ENCODE data around the gene C17orf58. TPM values are rescaled to one million over a fixed set of nuclear protein-coding genes. Genes with fewer than 3 reads are reported as not detected.

Gene C17orf58
- total RNA-seq, 1 experiment from 2014 or later, result 14.4 TPM

DNA sequence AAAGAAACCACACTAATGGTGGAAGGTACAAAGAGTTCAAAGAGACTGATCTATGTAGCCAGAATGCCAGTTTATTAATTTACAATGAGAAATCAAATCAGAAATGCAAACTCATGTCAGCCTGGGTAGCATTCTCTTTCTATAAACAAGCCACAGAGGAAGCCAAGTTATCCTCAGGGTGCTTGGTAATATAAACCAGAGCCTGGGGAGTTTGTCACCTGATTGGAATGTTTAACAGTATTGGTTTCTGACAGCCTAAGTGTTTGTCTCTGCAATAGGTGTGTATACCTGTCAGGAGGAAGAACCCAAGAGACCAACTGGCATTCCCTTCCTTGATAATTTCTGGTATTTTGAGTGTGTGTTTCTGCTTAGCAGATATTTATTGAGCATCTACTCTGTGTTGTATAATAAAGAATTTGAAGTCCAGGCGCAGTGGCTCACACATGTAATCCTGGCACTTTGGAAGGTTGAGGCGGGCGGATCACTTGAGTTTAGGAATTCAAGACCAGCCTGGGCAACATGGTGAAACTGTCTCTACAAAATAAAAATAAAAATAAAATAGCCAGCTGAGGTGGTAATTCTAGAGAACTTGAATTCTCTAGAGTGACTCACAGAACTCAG is 3.1 kb upstream of the C17orf58 start:
- DNase-seq, result no peak
- BruUV-seq (replicated peaks), result no TSS peak
- H3K9me3 ChIP-seq, result no peaks in the 10 kb centered on the region
- TF ChIP-seq, protein P1, sequence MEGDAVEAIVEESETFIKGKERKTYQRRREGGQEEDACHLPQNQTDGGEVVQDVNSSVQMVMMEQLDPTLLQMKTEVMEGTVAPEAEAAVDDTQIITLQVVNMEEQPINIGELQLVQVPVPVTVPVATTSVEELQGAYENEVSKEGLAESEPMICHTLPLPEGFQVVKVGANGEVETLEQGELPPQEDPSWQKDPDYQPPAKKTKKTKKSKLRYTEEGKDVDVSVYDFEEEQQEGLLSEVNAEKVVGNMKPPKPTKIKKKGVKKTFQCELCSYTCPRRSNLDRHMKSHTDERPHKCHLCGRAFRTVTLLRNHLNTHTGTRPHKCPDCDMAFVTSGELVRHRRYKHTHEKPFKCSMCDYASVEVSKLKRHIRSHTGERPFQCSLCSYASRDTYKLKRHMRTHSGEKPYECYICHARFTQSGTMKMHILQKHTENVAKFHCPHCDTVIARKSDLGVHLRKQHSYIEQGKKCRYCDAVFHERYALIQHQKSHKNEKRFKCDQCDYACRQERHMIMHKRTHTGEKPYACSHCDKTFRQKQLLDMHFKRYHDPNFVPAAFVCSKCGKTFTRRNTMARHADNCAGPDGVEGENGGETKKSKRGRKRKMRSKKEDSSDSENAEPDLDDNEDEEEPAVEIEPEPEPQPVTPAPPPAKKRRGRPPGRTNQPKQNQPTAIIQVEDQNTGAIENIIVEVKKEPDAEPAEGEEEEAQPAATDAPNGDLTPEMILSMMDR (IDR thresholded peaks at IDR 0.05; ENCODE audit: insufficient read depth in 1 of 2, low read depth in 1 of 2, low read length in 1 of 2, severe bottlenecking in 1 of 2, unreplicated experiment in 1 of 2), result no peak
- intact Hi-C loops (cut with micrococcal nuclease; ENCODE audit: unreplicated experiment), result no loop called here
- ChIA-PET POLR2A (no interaction called here), CTCF (no interaction called here)
- no peaks in the 10 kb centered on the region for H3K27me3 ChIP-seq (replicated peaks; ENCODE audit: control insufficient read depth, insufficient read depth, low read length)
- no peak overlapping the region for H3K4me3 ChIP-seq (ENCODE audit: low read depth, low read length)
- Mint-ChIP-seq H3K4me3 (ENCODE audit: unreplicated experiment) (no peak overlapping the region), H3K36me3 (ENCODE audit: insufficient read depth, unreplicated experiment) (no peaks in the 10 kb centered on the region), H3K9me3 (ENCODE audit: unreplicated experiment) (no peaks in the 10 kb centered on the region), H3K27me3 (ENCODE audit: insufficient read depth, unreplicated experiment) (no peaks in the 10 kb centered on the region), H3K4me1 (ENCODE audit: low read depth, unreplicated experiment) (peaks cover 11% of the 10 kb centered on the region), H3K27ac (ENCODE audit: unreplicated experiment) (no peak overlapping the region)
- no peaks in the 10 kb centered on the region for H3K36me3 ChIP-seq (ENCODE audit: control insufficient read depth, insufficient read depth, low read length)
- peaks cover 6% of the 10 kb centered on the region; the same call in 1 of the 2 replicates for H3K4me1 ChIP-seq

DNA sequence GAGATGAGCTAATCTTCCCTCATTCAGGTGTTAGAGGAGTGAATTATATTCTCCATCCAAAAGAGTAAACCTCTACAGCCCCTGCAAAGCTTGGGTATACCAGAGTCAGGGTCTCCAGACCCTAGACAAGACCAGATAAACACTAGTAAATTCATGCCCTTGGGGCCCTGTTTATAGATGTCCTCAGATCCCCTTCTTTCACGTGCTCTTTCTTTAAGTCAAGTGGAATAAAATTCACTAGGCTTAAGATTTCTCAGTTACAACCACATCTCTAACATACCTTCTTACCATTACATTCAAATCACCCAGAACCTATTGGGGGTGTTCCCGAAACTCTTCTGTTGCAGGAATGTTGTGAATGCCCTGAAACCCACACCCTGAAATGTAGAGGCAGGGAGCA is 2.2 kb upstream of the C17orf58 start:
- Histone ChIP-seq H3K4me1 (peaks cover 6% of the 10 kb centered on the region; the same call in 1 of the 2 replicates), H3K4me3 (ENCODE audit: low read depth, low read length) (no peak overlapping the region), H3K27me3 (replicated peaks; ENCODE audit: control insufficient read depth, insufficient read depth, low read length) (no peaks in the 10 kb centered on the region), H3K9me3 (no peaks in the 10 kb centered on the region), H3K36me3 (ENCODE audit: control insufficient read depth, insufficient read depth, low read length) (no peaks in the 10 kb centered on the region)
- H3K27ac Mint-ChIP-seq (ENCODE audit: unreplicated experiment), result no peak overlapping the region
- ChIA-PET POLR2A (no interaction called here), CTCF (no interaction called here)
- peaks cover 15% of the 10 kb centered on the region for H3K4me1 Mint-ChIP-seq (ENCODE audit: low read depth, unreplicated experiment)
- no TSS peak for BruUV-seq (replicated peaks)
- DNase-seq, result no peak
- intact Hi-C loops (cut with micrococcal nuclease; ENCODE audit: unreplicated experiment), result no loop called here
- H3K4me3 Mint-ChIP-seq (ENCODE audit: unreplicated experiment), result no peak overlapping the region
- H3K36me3 Mint-ChIP-seq (ENCODE audit: insufficient read depth, unreplicated experiment), result no peaks in the 10 kb centered on the region
- H3K27me3 Mint-ChIP-seq (ENCODE audit: insufficient read depth, unreplicated experiment), result no peaks in the 10 kb centered on the region
- no peaks in the 10 kb centered on the region for H3K9me3 Mint-ChIP-seq (ENCODE audit: unreplicated experiment)
- TF ChIP-seq, protein P1 (IDR thresholded peaks at IDR 0.05; ENCODE audit: insufficient read depth in 1 of 2, low read depth in 1 of 2, low read length in 1 of 2, severe bottlenecking in 1 of 2, unreplicated experiment in 1 of 2), result no peak

DNA sequence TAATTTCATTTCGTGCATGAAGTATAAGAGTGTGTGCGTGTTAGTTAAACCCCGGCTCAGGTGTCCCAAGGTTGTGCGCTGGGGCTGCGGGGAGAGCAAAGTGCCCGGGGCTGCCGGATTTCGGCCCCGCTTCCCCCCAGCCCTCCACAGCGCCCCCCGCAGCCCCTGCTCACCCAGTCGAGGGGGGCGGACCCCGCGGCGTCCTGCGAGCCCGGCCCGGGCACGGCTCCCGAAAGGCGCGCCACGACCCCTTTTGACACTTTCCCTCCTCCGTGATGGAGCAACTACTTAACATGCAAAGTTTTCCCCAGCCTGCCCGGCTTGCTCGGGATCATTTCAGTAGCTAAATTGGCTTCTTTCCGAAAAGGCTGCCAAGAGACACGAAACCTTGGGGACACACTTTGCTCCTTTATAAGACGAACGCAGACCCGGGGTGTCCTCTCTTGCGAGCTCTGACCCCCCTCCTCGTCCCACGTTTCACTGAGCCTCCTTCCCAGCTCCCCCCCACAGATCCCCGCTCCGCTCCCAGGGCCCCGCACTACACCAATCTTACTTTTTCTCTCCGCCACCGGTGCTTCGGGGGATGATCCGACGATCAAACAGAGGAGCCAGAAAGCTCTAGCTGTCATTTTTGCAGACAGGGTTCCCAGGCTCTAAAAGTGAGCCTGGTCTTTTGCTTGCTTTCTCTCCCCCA is 552 bp downstream of the C17orf58 start:
- Mint-ChIP-seq H3K27me3 (ENCODE audit: insufficient read depth, unreplicated experiment) (no peaks in the 10 kb centered on the region), H3K4me3 (ENCODE audit: unreplicated experiment) (peak overlapping the region; percentile 92), H3K27ac (ENCODE audit: unreplicated experiment) (peak overlapping the region; percentile 40), H3K9me3 (ENCODE audit: unreplicated experiment) (no peaks in the 10 kb centered on the region), H3K4me1 (ENCODE audit: low read depth, unreplicated experiment) (peaks cover 15% of the 10 kb centered on the region), H3K36me3 (ENCODE audit: insufficient read depth, unreplicated experiment) (peaks cover 5% of the 10 kb centered on the region)
- TF ChIP-seq, protein P1 (IDR thresholded peaks at IDR 0.05; ENCODE audit: insufficient read depth in 1 of 2, low read depth in 1 of 2, low read length in 1 of 2, severe bottlenecking in 1 of 2, unreplicated experiment in 1 of 2), result peak in 1 of 2 experiments; percentile 5
- H3K27me3 ChIP-seq (replicated peaks; ENCODE audit: control insufficient read depth, insufficient read depth, low read length), result no peaks in the 10 kb centered on the region
- peak overlapping the region; percentile 53 for H3K4me3 ChIP-seq (ENCODE audit: low read depth, low read length)
- intact Hi-C loops (cut with micrococcal nuclease; ENCODE audit: unreplicated experiment), result no loop called here
- ChIA-PET CTCF (interaction anchor here (1.1 kb wide), 1 partner anchor 24 kb away, joined by 4 read pairs; no protein-coding TSS in a partner anchor), POLR2A (no interaction called here)
- H3K36me3 ChIP-seq (ENCODE audit: control insufficient read depth, insufficient read depth, low read length), result no peaks in the 10 kb centered on the region
- DNase-seq, result peak in 1 of 2 experiments; percentile 38
- peaks cover 6% of the 10 kb centered on the region; the same call in 1 of the 2 replicates for H3K4me1 ChIP-seq
- BruUV-seq (replicated peaks), result no TSS peak
- H3K9me3 ChIP-seq, result no peaks in the 10 kb centered on the region

Measured in Caco-2 (cell line).